Measurements from ENCODE around the gene OSBP. TPM values are rescaled to one million over a fixed set of nuclear protein-coding genes. Genes with fewer than 3 reads are reported as not detected.

The OSBP gene
- total RNA-seq, 1 experiment from 2014 or later, result 43.8 TPM

GRCh38 chr11:59630493-59630892 lies 14.9 kb upstream of the OSBP start:
- Histone ChIP-seq H3K4me2 (ENCODE audit: low read length) (no peak overlapping the region), H3K27ac (ENCODE audit: low read depth, low read length) (no peak overlapping the region), H3K36me3 (ENCODE audit: control insufficient read depth in 1 of 2, insufficient read depth in 2 of 2, low read length in 2 of 2) (peaks cover 0 to under 1% of the 10 kb centered on the region in 2 experiments; a peak in 2 of 4 replicates), H3K9me3 (ENCODE audit: control insufficient read depth in 1 of 2, insufficient read depth in 1 of 2, low read depth in 1 of 2, low read length in 2 of 2) (no peaks in the 10 kb centered on the region), H2AFZ (ENCODE audit: low read depth, low read length, poor library complexity, severe bottlenecking) (no peak overlapping the region), H3K4me1 (ENCODE audit: control insufficient read depth in 1 of 2, insufficient read depth in 2 of 2, low read length in 2 of 2) (no peaks in the 10 kb centered on the region), H3K9ac (ENCODE audit: low read length) (no peak overlapping the region), H3K27me3 (ENCODE audit: insufficient read depth, low read length) (no peaks in the 10 kb centered on the region), H4K20me1 (ENCODE audit: insufficient read depth) (no peaks in the 10 kb centered on the region), H3K9me2 (ENCODE audit: insufficient read depth) (no peaks in the 10 kb centered on the region), H3K79me2 (ENCODE audit: insufficient read depth, low read length) (no peaks in the 10 kb centered on the region), H3K4me3 (replicated peaks in 1 of 2; ENCODE audit: low read depth in 1 of 2, low read length in 2 of 2) (no peak overlapping the region)
- no TSS peak for BruUV-seq (replicated peaks)
- TF ChIP-seq POLR2AphosphoS5 (IDR thresholded peaks at IDR 0.05; ENCODE audit: low read depth, low read length), result no peak
- TF ChIP-seq YY1 (IDR thresholded peaks at IDR 0.05; ENCODE audit: extremely low read depth, insufficient replicate concordance, low read depth, low read length), result no peak
- TF ChIP-seq ELF1 (IDR thresholded peaks at IDR 0.05; ENCODE audit: borderline replicate concordance, low read depth), result no peak
- no peak for TF ChIP-seq FOSL1 (IDR thresholded peaks at IDR 0.05; ENCODE audit: low read depth)
- no peak for TF ChIP-seq ZBTB33 (IDR thresholded peaks at IDR 0.05; ENCODE audit: extremely low read depth, insufficient replicate concordance, low read length)
- TF ChIP-seq JUND (IDR thresholded peaks at IDR 0.05), result no peak
- TF ChIP-seq RAD21 (IDR thresholded peaks at IDR 0.05; ENCODE audit: low read depth), result no peak
- no peak for TF ChIP-seq ZNF274 (IDR thresholded peaks at IDR 0.05; ENCODE audit: low read depth, low read length)
- TF ChIP-seq EZH2 (IDR thresholded peaks at IDR 0.05), result no peak
- TF ChIP-seq EGR1 (IDR thresholded peaks at IDR 0.05; ENCODE audit: low read depth), result no peak
- ChIA-PET CTCF (no interaction called here), RAD21 (ENCODE audit: low non-redundant PET in 1 of 2, low total read pairs in 2 of 2, uncharacterized antibody in 2 of 2, unreplicated experiment in 2 of 2) (no interaction called here), POLR2A (no interaction called here)
- intact Hi-C loops (cut with micrococcal nuclease), result no loop called here
- DNase-seq (ENCODE audit: low read depth, low spot score) (no peak), ATAC-seq (no peak)
